A673 (cell line): ENCODE data around the gene SPO11. TPM values are rescaled to one million over a fixed set of nuclear protein-coding genes. Genes with fewer than 3 reads are reported as not detected.

Experiments used
- BruUV-seq: library from RNA; stranded (reverse); fragments of 400-500 nt; replicated peaks from 2 replicates; lab custom pipeline; 2021; lab: Mats Ljungman, UMichigan
- CTCF ChIA-PET: fragments of 300-600 bp; sonication (Branson Sonifier 250); formaldehyde crosslinking; loops from one replicate; lab custom pipeline; 2022; ENCODE audit warnings: antibody characterized with exemption; lab: Charles Lee
- POLR2A ChIA-PET: fragments of 300-600 bp; sonication (Branson Sonifier 250); formaldehyde crosslinking; loops from one replicate; lab custom pipeline; 2022; ENCODE audit warnings: antibody characterized with exemption; ENCODE audit not compliant: low non-redundant PET; lab: Charles Lee
- DNase-seq: peaks from one replicate; pipeline ENCODE4 v3.0.0-alpha.2; 2015; ENCODE audit warnings: low spot score
- H3K27ac ChIP-seq: fragments of 200-600 bp; sonication (generic); 2 replicates; pipeline ENCODE4 v1.5.1; 2016; ENCODE audit warnings: mixed run types, low read depth, mild to moderate bottlenecking, mixed read lengths, antibody characterized with exemption, low read length; ENCODE audit not compliant: poor library complexity, severe bottlenecking
- H3K27me3 ChIP-seq: fragments of 200-600 bp; sonication (generic); replicated peaks from 2 replicates; pipeline ENCODE4 v1.6.1; 2017; ENCODE audit warnings: mixed run types, low read depth, mild to moderate bottlenecking, mixed read lengths, antibody characterized with exemption, low read length; ENCODE audit not compliant: insufficient read depth, poor library complexity
- H3K36me3 ChIP-seq: fragments of 200-600 bp; sonication (generic); 2 replicates; pipeline ENCODE4 v1.6.1; 2016; ENCODE audit warnings: mixed run types, mild to moderate bottlenecking, mixed read lengths, antibody characterized with exemption, low read length; ENCODE audit not compliant: insufficient read depth, poor library complexity, severe bottlenecking
- H3K4me1 ChIP-seq: fragments of 200-600 bp; sonication (generic); 2 replicates; pipeline ENCODE4 v1.6.1; 2017; ENCODE audit warnings: mixed run types, mild to moderate bottlenecking, mixed read lengths, antibody characterized with exemption, low read length; ENCODE audit not compliant: insufficient read depth, poor library complexity, severe bottlenecking
- H3K4me3 ChIP-seq: fragments of 200-600 bp; sonication (generic); 2 replicates; pipeline ENCODE4 v1.5.1; 2016; ENCODE audit warnings: low read depth, mixed run types, mild to moderate bottlenecking, mixed read lengths, low read length; ENCODE audit not compliant: poor library complexity, severe bottlenecking
- H3K9me3 ChIP-seq: fragments of 200-600 bp; sonication (generic); 2 replicates; pipeline ENCODE4 v1.6.1; 2016; ENCODE audit warnings: mixed run types, low read depth, mild to moderate bottlenecking, mixed read lengths, antibody characterized with exemption, low read length; ENCODE audit not compliant: poor library complexity, severe bottlenecking
- CTCF ChIP-seq: fragments of 300-800, 200-600 bp; sonication (generic); conservative IDR thresholded peaks from 2 replicates; pipeline ENCODE4 v1.5.1; 2017; ENCODE audit warnings: low read depth, mild to moderate bottlenecking, antibody characterized with exemption, low read length, moderate library complexity, mixed read lengths
- EZH2 ChIP-seq: fragments of 200-600 bp; sonication (generic); IDR thresholded peaks from 2 replicates; pipeline ENCODE4 v1.6.1; 2017; ENCODE audit warnings: borderline replicate concordance, low read depth, mild to moderate bottlenecking, mixed read lengths, antibody characterized with exemption, low read length; ENCODE audit not compliant: poor library complexity, severe bottlenecking
- intact Hi-C: fragments of 100-400 bp; cut with micrococcal nuclease; formaldehyde crosslinking; loops from one replicate; pipeline ENCODE4 v1.10.0; 2022; ENCODE audit not compliant: unreplicated experiment
- total RNA-seq: library from RNA; stranded (reverse); gene quantifications from 2 replicates; pipeline ENCODE4 v1.2.3, GENCODE V29; 2021

Gene SPO11
- total RNA-seq, 1 experiment from 2014 or later = not detected

GRCh38 chr20:57298457-57298856 is 31.1 kb upstream of the SPO11 start:
- no TSS peak for BruUV-seq
- TF ChIP-seq CTCF = no peak
- no peak for TF ChIP-seq EZH2
- no peaks in the 10 kb centered on the region for H3K9me3 ChIP-seq
- H3K27me3 ChIP-seq = peaks cover 20% of the 10 kb centered on the region
- no peak overlapping the region for H3K4me3 ChIP-seq
- ChIA-PET POLR2A (no interaction called here), CTCF (no interaction called here)
- no peak for DNase-seq
- no peaks in the 10 kb centered on the region for H3K36me3 ChIP-seq
- H3K27ac ChIP-seq = no peak overlapping the region
- intact Hi-C loops = no loop called here
- no peaks in the 10 kb centered on the region for H3K4me1 ChIP-seq

GRCh38 chr20:57301026-57301425 is 28.6 kb upstream of the SPO11 start:
- CTCF ChIA-PET = no interaction called here

GRCh38 chr20:57306747-57307146 is 22.9 kb upstream of the SPO11 start:
- ChIA-PET CTCF (no interaction called here), POLR2A (no interaction called here)
- intact Hi-C loops = no loop called here
- no peak overlapping the region for H3K4me3 ChIP-seq
- H3K9me3 ChIP-seq = no peaks in the 10 kb centered on the region
- no TSS peak for BruUV-seq
- no peaks in the 10 kb centered on the region for H3K4me1 ChIP-seq
- H3K27ac ChIP-seq = no peak overlapping the region
- TF ChIP-seq EZH2 = no peak
- no peak for TF ChIP-seq CTCF
- DNase-seq = no peak
- no peaks in the 10 kb centered on the region for H3K36me3 ChIP-seq
- H3K27me3 ChIP-seq = peaks cover 59% of the 10 kb centered on the region

More at GRCh38 chr20:57301026-57301425, 28.6 kb upstream of the SPO11 start:
- POLR2A ChIA-PET = no interaction called here
- Histone ChIP-seq H3K36me3 (no peaks in the 10 kb centered on the region), H3K27ac (no peak overlapping the region), H3K4me3 (no peak overlapping the region), H3K9me3 (no peaks in the 10 kb centered on the region), H3K27me3 (peaks cover 13% of the 10 kb centered on the region), H3K4me1 (no peaks in the 10 kb centered on the region)
- BruUV-seq = no TSS peak
- intact Hi-C loops = no loop called here
- DNase-seq = no peak
- TF ChIP-seq CTCF (no peak), EZH2 (no peak)
